Measurements from ENCODE around the gene JUND. TPM values are rescaled to one million over a fixed set of nuclear protein-coding genes. Genes with fewer than 3 reads are reported as not detected.

The JUND gene
- total RNA-seq, 1 experiment from 2014 or later, result 128 TPM

DNA sequence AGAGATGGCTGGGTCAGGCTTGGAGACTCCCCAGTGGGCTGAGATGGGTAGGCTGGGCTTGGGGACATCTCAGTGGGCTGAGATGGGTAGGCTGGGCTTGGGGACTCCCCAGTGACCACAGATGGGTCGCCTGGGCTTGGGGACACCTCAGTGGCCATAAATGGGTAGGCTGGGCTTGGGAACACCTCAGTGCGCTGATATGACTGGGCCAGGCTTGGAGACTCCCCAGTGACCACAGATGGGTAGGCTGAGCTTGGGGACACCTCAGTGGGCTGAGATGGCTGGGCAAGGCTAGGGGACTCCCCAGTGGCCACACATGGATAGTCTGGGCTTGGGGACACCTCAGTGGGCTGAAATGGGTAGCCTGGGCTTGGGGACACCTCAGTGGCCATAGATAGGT, 19.9 kb downstream of the JUND start:
- CTCF ChIA-PET, result interaction anchor here (0.5 kb wide), 1 partner anchor 216 kb away, joined by 6 read pairs; no protein-coding TSS in a partner anchor
- TF ChIP-seq, protein P1, sequence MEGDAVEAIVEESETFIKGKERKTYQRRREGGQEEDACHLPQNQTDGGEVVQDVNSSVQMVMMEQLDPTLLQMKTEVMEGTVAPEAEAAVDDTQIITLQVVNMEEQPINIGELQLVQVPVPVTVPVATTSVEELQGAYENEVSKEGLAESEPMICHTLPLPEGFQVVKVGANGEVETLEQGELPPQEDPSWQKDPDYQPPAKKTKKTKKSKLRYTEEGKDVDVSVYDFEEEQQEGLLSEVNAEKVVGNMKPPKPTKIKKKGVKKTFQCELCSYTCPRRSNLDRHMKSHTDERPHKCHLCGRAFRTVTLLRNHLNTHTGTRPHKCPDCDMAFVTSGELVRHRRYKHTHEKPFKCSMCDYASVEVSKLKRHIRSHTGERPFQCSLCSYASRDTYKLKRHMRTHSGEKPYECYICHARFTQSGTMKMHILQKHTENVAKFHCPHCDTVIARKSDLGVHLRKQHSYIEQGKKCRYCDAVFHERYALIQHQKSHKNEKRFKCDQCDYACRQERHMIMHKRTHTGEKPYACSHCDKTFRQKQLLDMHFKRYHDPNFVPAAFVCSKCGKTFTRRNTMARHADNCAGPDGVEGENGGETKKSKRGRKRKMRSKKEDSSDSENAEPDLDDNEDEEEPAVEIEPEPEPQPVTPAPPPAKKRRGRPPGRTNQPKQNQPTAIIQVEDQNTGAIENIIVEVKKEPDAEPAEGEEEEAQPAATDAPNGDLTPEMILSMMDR (conservative IDR thresholded peaks at IDR 0.05; ENCODE audit: low read depth, low read length), result no peak
- TF ChIP-seq EZH2 (IDR thresholded peaks at IDR 0.05; ENCODE audit: borderline replicate concordance, low read depth, low read length, poor library complexity, severe bottlenecking), result no peak
- peaks cover 19% of the 10 kb centered on the region for H3K36me3 ChIP-seq (ENCODE audit: insufficient read depth, low read length, poor library complexity, severe bottlenecking)
- H3K9me3 ChIP-seq (ENCODE audit: low read depth, low read length, poor library complexity, severe bottlenecking), result no peaks in the 10 kb centered on the region
- no TSS peak for BruUV-seq (replicated peaks)
- H3K27ac ChIP-seq (ENCODE audit: low read depth, low read length, poor library complexity, severe bottlenecking), result no peak overlapping the region
- intact Hi-C loops (cut with micrococcal nuclease; ENCODE audit: unreplicated experiment), result no loop called here
- no peak for DNase-seq (ENCODE audit: low spot score)
- no peak overlapping the region for H3K4me3 ChIP-seq (ENCODE audit: low read depth, low read length, poor library complexity, severe bottlenecking)
- POLR2A ChIA-PET (ENCODE audit: low non-redundant PET), result no interaction called here
- H3K4me1 ChIP-seq (ENCODE audit: insufficient read depth, low read length, poor library complexity, severe bottlenecking), result no peaks in the 10 kb centered on the region
- H3K27me3 ChIP-seq (replicated peaks; ENCODE audit: insufficient read depth, low read depth, low read length, poor library complexity), result no peaks in the 10 kb centered on the region

DNA sequence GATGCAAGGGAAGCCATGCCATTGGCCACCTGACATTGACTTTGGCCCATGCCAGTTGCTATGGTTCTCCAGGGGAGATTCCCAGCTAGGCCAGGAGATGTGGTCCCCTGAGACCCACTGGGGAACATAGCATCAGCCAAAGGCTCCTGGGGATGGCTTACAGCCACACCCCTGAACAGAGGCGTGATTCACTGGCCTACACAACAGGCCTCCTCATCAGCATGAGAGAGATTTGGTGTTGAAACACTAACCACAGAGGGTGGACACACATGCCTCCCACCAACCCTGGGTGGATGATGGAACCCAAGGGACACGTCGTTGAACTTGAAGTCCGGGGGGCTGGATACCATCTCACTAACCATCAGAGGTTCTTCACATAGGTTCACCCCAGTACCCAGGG, 21.5 kb downstream of the JUND start:
- DNase-seq (ENCODE audit: low spot score), result no peak
- POLR2A ChIA-PET (ENCODE audit: low non-redundant PET), result no interaction called here
- Histone ChIP-seq H3K36me3 (ENCODE audit: insufficient read depth, low read length, poor library complexity, severe bottlenecking) (peaks cover 3% of the 10 kb centered on the region), H3K27me3 (replicated peaks; ENCODE audit: insufficient read depth, low read depth, low read length, poor library complexity) (no peaks in the 10 kb centered on the region), H3K4me1 (ENCODE audit: insufficient read depth, low read length, poor library complexity, severe bottlenecking) (no peaks in the 10 kb centered on the region), H3K4me3 (ENCODE audit: low read depth, low read length, poor library complexity, severe bottlenecking) (no peak overlapping the region), H3K9me3 (ENCODE audit: low read depth, low read length, poor library complexity, severe bottlenecking) (no peaks in the 10 kb centered on the region), H3K27ac (ENCODE audit: low read depth, low read length, poor library complexity, severe bottlenecking) (no peak overlapping the region)
- TF ChIP-seq EZH2 (IDR thresholded peaks at IDR 0.05; ENCODE audit: borderline replicate concordance, low read depth, low read length, poor library complexity, severe bottlenecking), result no peak
- TF ChIP-seq, protein P1 (conservative IDR thresholded peaks at IDR 0.05; ENCODE audit: low read depth, low read length), result no peak
- CTCF ChIA-PET, result no interaction called here
- BruUV-seq (replicated peaks), result no TSS peak
- intact Hi-C loops (cut with micrococcal nuclease; ENCODE audit: unreplicated experiment), result no loop called here

DNA sequence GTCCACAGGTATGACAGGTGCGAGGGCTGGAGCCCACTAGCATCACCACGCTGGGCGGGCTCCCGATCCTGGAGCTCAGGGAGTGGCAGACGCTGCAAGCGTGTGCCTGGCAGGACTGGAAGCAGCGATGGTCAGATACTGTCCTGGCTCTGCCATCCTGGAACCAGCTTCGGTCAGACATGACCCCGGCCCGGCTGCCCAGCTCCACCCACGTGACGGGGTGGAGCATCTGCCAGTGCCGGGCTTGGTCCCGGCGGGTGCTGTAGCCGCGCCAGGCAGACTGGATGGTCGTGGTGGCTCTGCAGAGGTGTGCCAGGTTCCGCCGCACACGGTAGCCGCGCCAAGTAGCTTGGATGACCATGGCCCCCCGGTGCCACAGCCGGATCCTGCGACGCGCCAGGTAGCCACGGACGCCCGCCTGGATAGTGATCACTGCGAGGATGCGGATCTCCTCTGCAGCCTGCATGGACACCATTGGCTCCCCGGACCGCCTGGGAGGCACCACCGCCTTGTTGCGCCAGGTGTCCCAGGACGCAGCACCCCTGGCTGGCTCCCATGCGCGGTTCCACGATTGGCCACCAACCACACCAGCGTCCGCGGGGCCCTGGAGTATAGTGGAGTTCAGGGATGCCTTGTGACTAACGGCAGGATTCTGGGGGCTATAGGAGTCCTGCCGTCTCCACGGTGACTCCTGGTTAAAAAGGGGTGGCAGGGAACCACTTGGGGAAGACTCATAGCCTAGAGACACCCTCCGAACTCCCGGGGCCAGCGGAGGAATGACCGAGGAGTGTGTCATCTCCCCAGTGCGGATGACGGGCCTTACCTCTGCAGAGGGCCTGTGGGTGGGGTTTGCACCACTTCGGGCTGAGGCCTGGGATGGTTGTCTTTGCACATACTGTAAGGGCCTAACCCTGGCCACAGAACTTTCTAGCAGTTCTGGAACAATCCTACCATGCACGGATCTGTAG, 23.6 kb downstream of the JUND start:
- H3K27me3 ChIP-seq (replicated peaks; ENCODE audit: insufficient read depth, low read depth, low read length, poor library complexity), result peaks cover 6% of the 10 kb centered on the region
- CTCF ChIA-PET, result no interaction called here
- no peaks in the 10 kb centered on the region for H3K9me3 ChIP-seq (ENCODE audit: low read depth, low read length, poor library complexity, severe bottlenecking)
- no peaks in the 10 kb centered on the region for H3K4me1 ChIP-seq (ENCODE audit: insufficient read depth, low read length, poor library complexity, severe bottlenecking)
- no peak overlapping the region for H3K27ac ChIP-seq (ENCODE audit: low read depth, low read length, poor library complexity, severe bottlenecking)
- no TSS peak for BruUV-seq (replicated peaks)
- TF ChIP-seq, protein P1 (conservative IDR thresholded peaks at IDR 0.05; ENCODE audit: low read depth, low read length), result no peak
- no peak for TF ChIP-seq EZH2 (IDR thresholded peaks at IDR 0.05; ENCODE audit: borderline replicate concordance, low read depth, low read length, poor library complexity, severe bottlenecking)
- H3K36me3 ChIP-seq (ENCODE audit: insufficient read depth, low read length, poor library complexity, severe bottlenecking), result no peaks in the 10 kb centered on the region
- no peak for DNase-seq (ENCODE audit: low spot score)
- no peak overlapping the region for H3K4me3 ChIP-seq (ENCODE audit: low read depth, low read length, poor library complexity, severe bottlenecking)
- POLR2A ChIA-PET (ENCODE audit: low non-redundant PET), result interaction anchor here (0.6 kb wide), 1 partner anchor 22 kb away, joined by 7 read pairs; no protein-coding TSS in a partner anchor
- intact Hi-C loops (cut with micrococcal nuclease; ENCODE audit: unreplicated experiment), result no loop called here

Measured in A673 (cell line).